ENCODE data around the gene PRICKLE1. TPM values are rescaled to one million over a fixed set of nuclear protein-coding genes. Genes with fewer than 3 reads are reported as not detected.

Gene PRICKLE1
- total RNA-seq, 1 experiment from 2014 or later, result 20.1 TPM

GRCh38 chr12:42440608-42441007, 148.9 kb downstream of the PRICKLE1 start:
- ATAC-seq, result no peak
- TF ChIP-seq REST (IDR thresholded peaks at IDR 0.05; ENCODE audit: insufficient read depth in 1 of 2, low read depth in 2 of 2, low read length in 1 of 2) (no peak), TCF7L2 (IDR thresholded peaks at IDR 0.05; ENCODE audit: low read depth, low read length) (no peak), POLR2AphosphoS5 (IDR thresholded peaks at IDR 0.05; ENCODE audit: low read depth, low read length) (no peak), SIN3A (IDR thresholded peaks at IDR 0.05; ENCODE audit: borderline replicate concordance, insufficient read depth, low read depth, low read length) (no peak), CTCF (IDR thresholded peaks at IDR 0.05) (no peak)
- H3K27ac ChIP-seq (ENCODE audit: low read length), result no peak overlapping the region
- ChIA-PET POLR2A (no interaction called here), CTCF (no interaction called here)
- BruUV-seq (replicated peaks), result no TSS peak
- no peaks in the 10 kb centered on the region for H3K4me1 ChIP-seq (ENCODE audit: control insufficient read depth, insufficient read depth, low read length)
- no peaks in the 10 kb centered on the region for H3K9me3 ChIP-seq (ENCODE audit: control insufficient read depth, insufficient read depth, low read depth, low read length)
- DNase-seq (ENCODE audit: low read depth, low spot score), result no peak
- intact Hi-C loops (cut with micrococcal nuclease; ENCODE audit: unreplicated experiment) (no loop called here), in situ Hi-C loops (cut with HindIII; ENCODE audit: low pct_unique_long_range_greater_than_20kb, low sequenced_read_pairs) (no loop called here)
- H3K4me3 ChIP-seq (ENCODE audit: low read depth in 2 of 2, low read length in 2 of 2), result no peak overlapping the region
- H3K36me3 ChIP-seq (ENCODE audit: control insufficient read depth, insufficient read depth, low read length), result no peaks in the 10 kb centered on the region; the same call in 1 of the 2 replicates
- H3K27me3 ChIP-seq (ENCODE audit: control insufficient read depth, insufficient read depth, low read length), result no peaks in the 10 kb centered on the region

DNA sequence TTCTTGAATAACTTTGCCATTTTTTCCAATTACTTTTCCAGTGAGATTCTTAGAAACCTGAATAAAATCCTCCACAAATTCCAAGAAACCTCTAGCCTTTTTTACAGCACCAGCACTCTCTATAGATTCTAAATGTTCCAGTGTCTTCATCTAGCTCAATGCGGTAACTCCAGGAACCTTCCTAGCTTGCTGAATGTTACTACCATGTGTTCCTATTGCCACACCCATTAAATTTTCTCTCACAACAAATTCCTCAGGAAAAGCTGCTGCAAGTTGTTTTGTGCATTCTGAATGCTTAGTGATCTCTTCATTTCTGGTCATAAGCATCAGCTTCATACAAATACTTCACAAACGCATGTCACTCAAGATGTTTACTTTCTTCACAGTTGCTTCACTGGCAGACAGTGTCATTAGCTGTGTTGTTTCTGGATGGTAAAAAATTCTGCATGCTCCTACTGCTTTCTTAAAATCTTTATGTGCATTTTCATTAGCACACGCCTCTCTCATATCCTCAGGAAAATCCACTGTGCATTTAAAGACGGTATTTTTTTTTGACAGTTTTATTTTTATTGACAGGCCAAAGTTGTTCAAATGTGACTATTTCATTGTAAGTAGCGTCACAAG, 156.9 kb downstream of the PRICKLE1 start:
- intact Hi-C loops (cut with micrococcal nuclease; ENCODE audit: unreplicated experiment) (no loop called here), in situ Hi-C loops (cut with HindIII; ENCODE audit: low pct_unique_long_range_greater_than_20kb, low sequenced_read_pairs) (no loop called here)
- ATAC-seq, result no peak
- no peaks in the 10 kb centered on the region for H3K27me3 ChIP-seq (ENCODE audit: control insufficient read depth, insufficient read depth, low read length)
- H3K4me3 ChIP-seq (ENCODE audit: low read depth in 2 of 2, low read length in 2 of 2), result no peak overlapping the region
- H3K9me3 ChIP-seq (ENCODE audit: control insufficient read depth, insufficient read depth, low read depth, low read length), result no peaks in the 10 kb centered on the region
- ChIA-PET POLR2A (no interaction called here), CTCF (no interaction called here)
- no TSS peak for BruUV-seq (replicated peaks)
- no peaks in the 10 kb centered on the region; the same call in 1 of the 2 replicates for H3K36me3 ChIP-seq (ENCODE audit: control insufficient read depth, insufficient read depth, low read length)
- TF ChIP-seq TCF7L2 (IDR thresholded peaks at IDR 0.05; ENCODE audit: low read depth, low read length) (no peak), SIN3A (IDR thresholded peaks at IDR 0.05; ENCODE audit: borderline replicate concordance, insufficient read depth, low read depth, low read length) (no peak), POLR2AphosphoS5 (IDR thresholded peaks at IDR 0.05; ENCODE audit: low read depth, low read length) (no peak), REST (IDR thresholded peaks at IDR 0.05; ENCODE audit: insufficient read depth in 1 of 2, low read depth in 2 of 2, low read length in 1 of 2) (no peak), CTCF (IDR thresholded peaks at IDR 0.05) (no peak)
- H3K4me1 ChIP-seq (ENCODE audit: control insufficient read depth, insufficient read depth, low read length), result no peaks in the 10 kb centered on the region
- DNase-seq (ENCODE audit: low read depth, low spot score), result no peak
- H3K27ac ChIP-seq (ENCODE audit: low read length), result no peak overlapping the region
